Activated T-helper 1 cell treated with Interleukin-2 at 50 U/mL for 16 hours (primary cell): ENCODE data around the gene APOL2.
"Not testable (repeated sequence)": the region's sequence is repeated elsewhere in the genome, so short reads cannot be mapped to it uniquely, and the experiment has no call there.

ENCODE experiments used
- DNase-seq: peaks from one replicate; pipeline ENCODE4 v3.0.0-alpha.2; 2020; ENCODE audit warnings: low read depth

Gene APOL2

GRCh38 chr22:36263216-36263673 is 23.9 kb upstream of the APOL2 start:
- DNase-seq: not testable (repeated sequence)

GRCh38 chr22:36262307-36262706 is 23.0 kb upstream of the APOL2 start:
- DNase-seq: not testable (repeated sequence)

GRCh38 chr22:36261675-36262074 is 22.3 kb upstream of the APOL2 start:
- DNase-seq: not testable (repeated sequence)

- no peak for DNase-seq
Measured at GRCh38 chr22:36259615-36260300, 20.4 kb upstream of the APOL2 start.

GRCh38 chr22:36258701-36259614 is 19.6 kb upstream of the APOL2 start:
- no peak for DNase-seq

GRCh38 chr22:36257948-36258670 is 18.8 kb upstream of the APOL2 start:
- no peak for DNase-seq

GRCh38 chr22:36257308-36257707 is 18.0 kb upstream of the APOL2 start:
- DNase-seq: no peak

GRCh38 chr22:36256478-36256877 is 17.2 kb upstream of the APOL2 start:
- DNase-seq: no peak

GRCh38 chr22:36255572-36255971 is 16.2 kb upstream of the APOL2 start:
- DNase-seq: not testable (repeated sequence)

- no peak for DNase-seq
Measured at GRCh38 chr22:36253523-36254490, 14.5 kb upstream of the APOL2 start.

GRCh38 chr22:36252754-36253522 is 13.6 kb upstream of the APOL2 start, which contains the start of gene APOL1:
APOL1 (plus strand) TSS chr22:36253133; CDS start chr22:36254956, 1,823 bp downstream.
- no peak for DNase-seq

- not testable (repeated sequence) for DNase-seq
Measured at GRCh38 chr22:36251979-36252608, 12.8 kb upstream of the APOL2 start.

- not testable (repeated sequence) for DNase-seq
Measured at GRCh38 chr22:36250292-36250960, 11.1 kb upstream of the APOL2 start.

- DNase-seq: no peak
Measured at GRCh38 chr22:36249160-36249559, 9.8 kb upstream of the APOL2 start.

GRCh38 chr22:36247955-36248354 is 8.6 kb upstream of the APOL2 start:
- no peak for DNase-seq

GRCh38 chr22:36246718-36247117 is 7.4 kb upstream of the APOL2 start:
- DNase-seq: no peak

- DNase-seq: no peak
Measured at GRCh38 chr22:36245805-36246356, 6.6 kb upstream of the APOL2 start.

GRCh38 chr22:36244522-36245391 is 5.4 kb upstream of the APOL2 start:
- no peak for DNase-seq
